T follicular helper cell (primary cell): Measurements from ENCODE around the gene DRD5.
"Not testable (repeated sequence)": the region's sequence is repeated elsewhere in the genome, so short reads cannot be mapped to it uniquely, and the experiment has no call there.

ENCODE experiments used
- DNase-seq: peaks from one replicate; pipeline ENCODE4 v3.0.0-alpha.2; 2020; ENCODE audit warnings: low read depth
- total RNA-seq, 2 experiments: gene quantifications; one replicate each; lab custom pipeline; 2026; lab: John Stamatoyannopoulos, UW

The DRD5 gene
- total RNA-seq, result 0 reads per million in 2 experiments

DNA sequence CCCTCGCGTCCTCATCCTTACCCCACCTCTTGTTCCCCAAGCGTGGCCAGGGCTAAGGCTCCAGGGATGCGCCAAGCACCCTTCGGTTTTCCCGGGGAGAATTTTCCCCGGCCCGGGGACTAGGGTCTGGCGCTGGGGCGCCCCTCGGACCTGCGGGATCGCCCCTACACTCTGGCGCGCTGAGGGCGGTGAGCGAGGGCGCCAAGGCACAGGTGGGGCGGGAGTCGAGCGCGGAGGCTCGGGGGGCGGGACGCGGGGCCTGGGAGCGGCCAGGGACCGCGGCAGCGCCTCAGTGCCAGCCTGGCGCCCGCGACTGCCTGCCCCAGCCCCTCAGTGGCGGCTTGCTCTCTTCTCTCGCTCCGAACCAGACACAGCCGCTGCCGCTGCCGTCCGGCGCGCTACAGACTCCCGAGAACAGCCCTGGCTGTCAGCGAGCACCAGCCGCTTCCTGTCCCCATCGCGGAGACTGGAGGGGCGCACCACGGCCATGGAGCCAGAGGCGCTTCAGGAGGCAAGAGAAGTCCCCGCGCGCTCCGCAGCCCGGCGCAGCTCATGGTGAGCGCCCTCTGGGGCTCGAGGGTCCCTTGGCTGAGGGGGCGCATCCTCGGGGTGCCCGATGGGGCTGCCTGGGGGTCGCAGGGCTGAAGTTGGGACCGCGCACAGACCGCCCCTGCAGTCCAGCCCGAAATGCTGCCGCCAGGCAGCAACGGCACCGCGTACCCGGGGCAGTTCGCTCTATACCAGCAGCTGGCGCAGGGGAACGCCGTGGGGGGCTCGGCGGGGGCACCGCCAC lies at the start of gene DRD5:
TSS of gene DRD5 (plus strand) at position 292 of the 793 bp plus-strand sequence. CDS start at position 688, 396 bp downstream.
- no peak for DNase-seq

DNA sequence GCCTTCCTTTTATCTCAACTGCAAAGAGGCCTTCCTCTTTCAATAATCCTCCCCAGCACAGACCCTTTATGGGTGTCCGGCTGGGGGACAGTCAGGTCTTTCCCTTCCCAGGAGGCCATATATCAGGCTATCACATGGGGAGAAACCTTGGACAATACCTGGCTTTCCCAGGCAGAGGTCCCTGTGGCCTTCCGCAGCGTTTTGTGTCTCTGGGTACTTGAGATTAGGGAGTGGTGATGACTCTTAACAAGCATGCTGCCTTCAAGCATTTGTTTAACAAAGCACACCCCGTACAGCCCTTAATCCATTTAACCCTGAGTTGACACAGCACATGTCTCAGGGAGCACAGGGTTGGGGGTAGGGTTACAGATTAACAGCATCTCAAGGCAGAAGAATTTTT lies 49.2 kb upstream of the DRD5 start:
- DNase-seq, result not testable (repeated sequence)

DNA sequence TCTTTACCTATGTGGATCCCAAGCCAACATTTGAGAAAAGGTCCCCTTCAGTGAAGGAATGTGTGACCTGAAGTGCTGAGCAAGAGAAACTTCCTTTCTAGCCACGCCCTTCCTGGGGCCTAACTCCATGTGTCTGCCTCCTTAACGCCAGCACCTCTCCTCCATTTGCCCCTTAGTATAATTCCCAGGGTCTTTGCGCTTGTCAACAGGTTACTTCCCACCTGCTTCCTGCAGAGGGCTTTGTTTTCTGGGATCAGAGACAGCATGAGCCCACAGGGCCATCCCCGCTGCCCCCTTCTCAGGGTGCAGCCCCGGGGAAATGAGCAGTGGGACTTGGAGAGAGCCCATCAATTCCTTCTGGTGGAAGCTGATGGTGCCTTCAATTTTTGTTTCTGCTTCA lies 45.9 kb upstream of the DRD5 start:
- no peak for DNase-seq

DNA sequence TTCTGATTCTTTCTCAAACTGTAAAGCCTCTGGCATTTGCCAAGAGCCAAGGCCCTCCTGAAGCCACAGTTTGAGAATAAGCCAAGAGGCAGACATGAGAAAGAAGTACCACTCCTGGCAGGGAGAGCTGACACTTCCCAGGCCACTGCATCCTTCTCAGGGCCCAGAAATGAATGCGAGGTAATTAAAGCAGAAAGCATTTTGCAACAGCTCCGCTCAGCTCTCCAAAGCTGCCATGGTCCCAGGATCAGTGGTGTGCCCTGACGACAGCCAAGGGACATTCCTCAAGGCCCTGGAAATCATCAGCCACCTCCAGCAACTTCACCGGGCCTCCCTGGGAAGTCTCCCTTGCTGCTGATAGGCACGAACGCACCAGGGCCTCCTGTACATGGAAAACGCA lies 44.2 kb upstream of the DRD5 start:
- not testable (repeated sequence) for DNase-seq

DNA sequence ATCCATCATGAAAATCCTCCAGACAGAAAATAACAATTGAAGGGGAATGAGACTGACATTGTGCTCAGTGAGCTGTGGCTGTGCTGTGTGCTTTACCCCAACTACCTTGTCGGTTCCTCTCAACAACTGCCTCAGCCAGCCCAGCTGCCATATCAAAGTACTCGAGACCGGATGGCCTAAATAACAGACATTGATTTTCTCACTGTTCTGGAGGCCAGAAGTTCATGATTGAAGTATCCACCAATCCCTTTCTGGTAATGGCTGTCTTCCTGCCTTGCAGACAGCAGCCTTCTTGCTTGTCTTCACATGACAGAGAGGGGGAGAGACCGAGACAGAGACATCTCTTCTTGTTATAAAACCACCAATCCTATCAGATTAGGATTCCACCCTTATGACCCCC lies 37.6 kb upstream of the DRD5 start:
- DNase-seq, result not testable (repeated sequence)

DNA sequence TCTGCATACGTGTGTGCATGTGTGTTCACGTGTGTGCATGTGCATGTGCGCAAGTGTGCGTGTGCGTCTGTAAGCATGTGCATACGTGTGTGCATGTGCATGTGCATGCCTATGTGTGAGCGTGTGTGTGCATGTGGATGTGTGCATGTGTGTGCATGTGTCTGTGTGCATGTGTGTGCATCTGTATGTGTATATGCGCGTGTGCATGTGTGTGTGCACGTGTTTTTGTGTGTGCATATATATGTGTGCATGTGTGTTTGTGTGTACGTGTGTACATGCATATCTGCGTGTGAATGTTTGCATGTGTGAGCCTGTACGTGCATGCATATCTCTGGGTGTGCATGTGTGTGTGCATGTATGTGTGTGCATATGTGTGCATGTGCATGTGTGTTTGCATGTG lies 35.7 kb upstream of the DRD5 start:
- no peak for DNase-seq

DNA sequence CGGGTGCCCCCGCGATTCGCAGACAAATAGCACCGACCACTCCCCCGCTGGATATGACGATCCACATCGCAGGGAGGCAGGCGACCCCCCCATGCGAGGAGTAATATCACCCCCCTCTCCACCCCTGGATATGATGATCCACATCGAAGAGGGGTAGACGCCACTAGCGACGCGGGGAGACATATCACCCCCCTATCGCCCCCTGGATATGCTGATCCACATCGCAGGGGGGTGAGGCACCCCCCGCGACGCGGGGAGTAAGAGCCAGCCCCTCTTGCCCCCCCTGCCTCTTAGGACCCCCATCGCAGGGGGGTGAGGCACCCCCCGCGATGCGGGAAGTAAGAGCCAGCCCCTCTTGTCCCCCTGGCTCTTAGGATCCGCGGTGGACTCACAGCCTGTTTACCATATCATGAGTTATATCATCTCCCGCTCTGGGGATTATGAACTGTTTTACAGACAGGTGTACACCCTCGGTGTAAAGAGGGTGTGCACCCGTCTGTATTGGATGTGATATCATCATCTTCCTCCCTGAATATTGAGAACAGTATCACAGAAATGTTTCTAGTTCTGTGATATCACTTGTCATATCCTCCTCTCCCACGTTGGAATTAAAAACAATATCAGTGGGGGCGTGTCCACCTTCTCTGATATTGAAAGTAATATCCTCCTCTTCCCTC lies 22.7 kb upstream of the DRD5 start:
- no peak for DNase-seq

DNA sequence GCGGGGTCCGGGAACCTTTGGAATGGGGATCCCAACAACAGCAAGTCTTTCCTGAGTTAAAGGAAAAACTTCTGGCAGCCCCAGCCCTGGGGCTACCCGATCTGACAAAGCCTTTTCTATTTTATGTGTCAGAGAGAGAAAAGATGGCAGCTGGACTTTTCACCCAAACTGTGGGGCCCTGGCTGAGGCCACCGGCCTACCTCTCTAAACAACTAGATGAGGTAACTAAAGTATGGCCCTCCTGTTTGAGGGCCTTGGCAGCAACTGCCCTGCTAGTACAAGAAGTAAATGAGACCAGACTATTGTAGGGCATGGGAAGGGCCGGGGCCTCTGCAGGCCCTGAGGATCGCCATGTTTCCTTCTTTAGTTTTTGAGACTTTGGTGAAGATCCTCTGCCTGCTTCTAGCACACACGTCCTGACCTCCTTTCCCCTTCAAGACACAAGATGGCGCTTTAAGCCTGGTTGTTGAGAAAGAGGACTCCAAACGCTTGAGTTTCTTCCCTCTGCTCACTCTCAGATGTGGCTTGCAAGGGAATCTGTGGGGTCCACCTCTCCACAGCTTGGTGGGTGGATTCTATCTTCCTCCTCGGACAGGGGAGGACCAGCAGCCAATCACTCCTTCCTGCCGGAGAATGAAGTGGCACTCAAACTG lies 18.5 kb upstream of the DRD5 start:
- no peak for DNase-seq

DNA sequence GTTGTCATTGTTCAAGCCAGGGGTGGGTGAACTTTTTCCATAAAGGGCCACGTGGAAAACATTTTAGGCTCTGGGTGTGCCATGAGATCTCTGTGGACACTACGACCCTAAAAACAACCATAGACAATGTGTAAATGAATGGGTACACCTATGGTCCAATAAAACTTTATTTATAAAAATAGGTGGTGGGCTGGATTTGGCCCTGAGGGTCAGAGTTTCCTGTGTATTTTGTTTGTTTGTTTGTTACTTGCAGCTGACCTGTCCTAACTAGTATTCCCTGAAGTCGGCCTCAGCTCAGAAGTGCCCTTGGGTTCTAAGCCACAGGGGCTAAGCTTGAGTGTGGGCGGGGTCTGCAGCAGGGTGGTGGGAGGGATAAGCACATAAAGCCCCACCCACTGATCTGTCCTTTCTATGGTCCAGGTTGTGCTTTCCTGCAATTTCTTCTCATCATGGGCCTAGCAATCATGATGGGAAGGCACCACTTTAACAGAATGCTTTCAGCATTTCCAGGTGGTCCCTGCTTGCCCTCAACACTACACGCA lies 17.2 kb upstream of the DRD5 start:
- no peak for DNase-seq

DNA sequence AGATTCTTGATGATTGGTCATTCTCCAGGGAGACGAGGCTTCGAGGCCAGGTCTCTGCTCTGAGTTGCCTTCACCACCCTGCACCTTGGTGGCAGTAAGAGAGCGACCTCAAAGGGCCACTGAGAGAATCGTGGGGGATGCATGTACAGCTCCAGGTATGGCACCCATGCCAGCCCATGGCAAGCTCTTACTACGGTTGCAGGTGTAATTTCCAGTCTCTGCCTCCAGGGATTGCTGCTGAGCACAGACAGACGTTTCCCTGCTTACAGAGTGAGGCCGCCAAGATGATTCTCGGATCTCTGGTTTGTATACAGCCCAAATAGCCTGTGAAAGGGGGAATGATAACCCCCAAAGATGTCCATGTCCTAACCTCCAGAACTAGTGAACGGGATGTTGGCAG lies 16.3 kb upstream of the DRD5 start:
- DNase-seq, result no peak

DNA sequence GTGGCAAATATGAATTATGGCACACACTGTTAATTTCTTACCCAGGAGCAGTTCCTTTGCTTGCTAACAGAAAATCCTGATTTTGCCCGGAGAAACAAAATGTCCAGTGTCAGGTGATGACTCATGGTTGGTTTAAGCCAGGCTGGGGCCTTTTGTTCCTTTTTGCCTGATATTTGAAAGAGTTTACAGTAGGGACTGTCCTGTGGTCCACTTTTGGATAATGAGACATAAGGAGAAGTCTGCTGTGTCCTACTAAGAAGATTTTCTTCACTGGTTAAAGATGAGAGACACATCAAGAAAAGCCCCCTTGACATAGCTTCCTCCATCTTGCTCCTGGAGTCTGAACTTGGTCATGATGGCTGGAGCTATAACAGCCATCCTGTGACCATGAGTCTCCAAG lies 12.1 kb upstream of the DRD5 start:
- DNase-seq, result no peak

DNA sequence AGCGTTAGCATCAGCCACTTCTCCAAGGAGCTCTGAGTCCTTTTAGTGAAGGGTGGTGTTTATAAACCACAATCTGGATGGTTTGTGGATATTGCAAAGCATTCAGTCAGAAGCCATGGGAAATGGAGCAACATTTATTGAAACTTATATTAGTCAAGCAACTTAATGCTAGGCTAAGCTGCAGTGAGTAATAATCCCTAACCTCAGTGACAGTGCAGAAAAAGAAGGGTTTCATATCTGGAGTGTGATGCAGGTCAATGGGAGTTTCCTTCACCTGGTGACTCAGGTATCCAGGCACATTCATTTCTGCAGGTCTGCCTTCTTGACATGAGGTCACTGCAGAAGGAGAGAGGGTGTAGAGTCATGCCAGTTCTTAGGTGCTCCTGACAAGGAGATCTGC lies 10.4 kb upstream of the DRD5 start:
- DNase-seq, result no peak

DNA sequence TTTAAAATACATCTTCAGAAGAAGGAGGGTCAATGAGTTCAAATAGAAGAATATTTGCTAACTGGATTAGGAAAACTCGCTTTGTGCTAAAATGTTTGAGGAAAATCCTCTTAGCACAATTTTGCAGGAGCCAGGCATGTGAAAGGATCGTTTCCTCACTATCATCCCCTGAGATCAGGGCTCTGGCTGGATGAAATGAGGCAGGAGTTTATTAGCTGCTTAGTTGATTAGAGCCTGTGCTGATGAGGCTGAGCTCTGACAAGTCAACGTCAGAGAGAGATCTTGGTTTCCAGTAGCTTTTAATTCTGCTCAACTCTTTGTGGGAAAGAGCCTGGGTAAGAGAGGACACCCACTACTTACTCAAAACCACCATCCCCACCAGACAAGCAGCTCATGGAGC lies 8.0 kb upstream of the DRD5 start:
- no peak for DNase-seq

DNA sequence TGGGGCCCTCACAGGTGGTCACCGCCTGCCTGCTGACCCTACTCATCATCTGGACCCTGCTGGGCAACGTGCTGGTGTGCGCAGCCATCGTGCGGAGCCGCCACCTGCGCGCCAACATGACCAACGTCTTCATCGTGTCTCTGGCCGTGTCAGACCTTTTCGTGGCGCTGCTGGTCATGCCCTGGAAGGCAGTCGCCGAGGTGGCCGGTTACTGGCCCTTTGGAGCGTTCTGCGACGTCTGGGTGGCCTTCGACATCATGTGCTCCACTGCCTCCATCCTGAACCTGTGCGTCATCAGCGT lies 652 bp downstream of the DRD5 start:
- no peak for DNase-seq

DNA sequence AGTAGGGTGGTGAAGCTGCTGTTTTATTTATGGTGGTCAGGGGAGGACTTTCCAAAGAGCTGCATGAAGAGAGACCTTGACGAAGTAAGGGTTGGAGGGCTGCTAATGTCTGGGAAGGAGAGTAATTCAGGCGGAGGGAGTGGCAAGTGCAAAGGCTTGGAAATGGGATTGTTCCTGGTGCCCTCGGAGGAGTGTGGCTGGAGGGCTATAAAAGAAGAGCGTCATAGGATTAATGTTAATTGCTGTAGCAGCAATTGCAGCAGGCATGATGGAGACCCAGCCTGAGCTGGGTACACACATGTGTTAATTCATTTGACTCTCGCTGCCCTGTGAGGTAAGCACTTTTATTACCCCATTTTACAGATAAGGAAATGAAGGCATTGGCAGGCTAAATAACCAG lies 4.5 kb downstream of the DRD5 start:
- not testable (repeated sequence) for DNase-seq

DNA sequence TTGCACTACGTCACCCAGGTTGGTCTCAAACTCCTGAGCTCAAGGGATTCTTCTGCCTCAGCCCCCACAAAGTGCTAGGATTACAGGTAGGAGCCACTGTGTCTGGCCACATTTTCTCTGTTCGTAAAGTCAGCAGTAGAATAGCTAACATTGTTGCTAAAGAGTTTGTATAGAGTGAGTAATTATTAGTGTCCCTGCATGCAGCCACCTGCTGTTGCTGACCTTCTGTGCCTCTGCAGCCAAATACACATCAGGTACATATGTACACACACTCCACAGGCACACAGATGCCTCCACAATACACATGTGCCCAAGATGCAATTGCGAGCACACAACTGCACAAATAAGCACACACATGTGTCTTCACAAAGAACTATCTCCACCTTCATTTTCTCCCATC lies 10.9 kb downstream of the DRD5 start:
- no peak for DNase-seq

DNA sequence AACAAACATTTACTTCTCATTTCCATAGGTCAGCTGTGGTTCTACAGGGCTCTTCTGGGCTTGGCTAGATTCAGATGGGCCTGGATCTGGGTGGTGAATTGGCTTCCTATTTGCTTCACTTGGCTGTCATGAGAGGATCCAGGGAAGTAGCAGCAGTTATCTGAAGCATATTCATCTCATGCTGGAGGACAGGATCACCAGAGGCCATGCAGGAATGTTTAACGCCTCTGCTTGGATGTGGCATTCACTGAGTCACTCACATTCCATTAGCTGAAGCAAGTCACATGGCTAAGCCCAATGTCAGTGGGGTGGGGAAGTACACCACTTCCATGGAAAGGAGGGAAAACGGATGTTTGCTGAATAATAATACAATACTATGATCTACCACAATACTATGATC lies 15.2 kb downstream of the DRD5 start:
- DNase-seq, result not testable (repeated sequence)

DNA sequence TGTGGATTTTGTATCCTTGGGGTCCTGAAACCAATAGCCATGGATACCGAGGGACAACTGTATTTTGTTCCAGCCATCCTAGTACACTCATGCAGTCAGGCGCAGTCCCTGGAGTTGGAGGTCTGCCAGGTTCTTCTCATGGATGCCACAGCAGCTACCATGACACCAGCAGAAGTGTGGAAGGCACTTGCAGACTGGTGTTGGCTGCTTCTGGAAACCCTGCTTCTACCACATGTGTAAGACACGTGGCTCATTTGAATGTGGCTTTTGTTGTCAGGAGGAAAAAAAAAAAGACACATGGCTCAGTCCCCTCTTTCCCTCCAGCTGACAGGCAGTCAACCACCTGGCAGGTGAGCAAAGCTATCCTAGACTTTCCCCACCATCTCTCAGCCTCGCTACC lies 19.4 kb downstream of the DRD5 start:
- DNase-seq, result no peak

DNA sequence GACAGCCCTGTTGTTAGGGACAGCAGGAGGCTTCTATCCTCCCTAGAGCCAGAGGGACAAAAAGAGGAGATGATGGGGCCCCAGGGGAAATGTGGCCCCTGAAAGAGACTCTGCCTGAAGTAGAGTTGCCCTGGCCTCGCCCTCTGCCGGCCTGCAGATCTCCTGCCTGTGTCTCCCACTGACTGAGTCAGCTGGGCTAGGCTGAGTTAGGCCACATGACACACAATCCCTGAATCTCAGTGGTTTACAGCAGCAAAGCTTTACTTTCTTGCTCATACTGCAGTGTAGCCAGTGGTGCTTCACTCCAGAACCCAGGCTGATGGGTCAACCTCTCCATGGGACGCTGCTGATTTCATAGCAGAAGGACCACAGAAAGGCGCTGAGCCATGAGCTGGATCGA lies 23.5 kb downstream of the DRD5 start:
- no peak for DNase-seq

DNA sequence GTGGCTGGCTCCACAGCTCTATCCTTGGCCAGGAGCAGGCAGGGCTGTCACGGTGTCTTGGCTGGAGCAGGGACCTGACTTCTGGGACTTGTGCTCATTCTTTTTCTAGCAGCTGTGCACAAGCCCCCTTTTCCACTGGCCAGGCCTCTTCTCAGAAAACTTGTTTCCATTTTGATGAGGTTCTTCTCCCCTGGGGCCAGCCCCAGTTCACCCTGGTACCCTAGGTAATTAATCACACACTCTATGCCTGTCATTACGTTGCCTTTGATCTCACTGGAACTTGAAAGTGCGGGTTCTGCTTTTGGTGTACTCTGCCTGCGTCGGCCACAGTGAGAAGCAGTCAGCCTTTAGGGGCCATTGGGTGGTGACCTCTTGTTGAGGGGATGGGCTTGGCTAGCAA lies 26.6 kb downstream of the DRD5 start:
- no peak for DNase-seq

DNA sequence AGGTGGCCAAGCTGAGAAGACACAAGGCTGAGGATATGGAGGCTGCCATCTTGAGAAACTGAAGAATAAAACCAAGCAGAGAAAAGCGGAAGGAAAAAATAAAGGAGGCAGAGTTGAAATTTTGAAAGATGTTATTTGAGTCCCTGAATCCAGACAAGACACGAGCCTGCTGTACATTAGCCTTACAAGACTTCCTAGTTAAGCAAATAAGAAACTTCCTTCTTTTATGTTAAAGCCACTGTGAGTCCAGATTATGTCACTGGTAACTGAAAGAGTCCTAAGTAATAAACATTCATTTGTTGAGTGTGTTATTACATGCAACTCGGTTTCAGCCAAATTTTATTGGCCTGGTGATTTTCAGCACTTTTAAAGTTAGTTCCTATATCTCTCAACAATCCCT lies 30.4 kb downstream of the DRD5 start:
- DNase-seq, result no peak

DNA sequence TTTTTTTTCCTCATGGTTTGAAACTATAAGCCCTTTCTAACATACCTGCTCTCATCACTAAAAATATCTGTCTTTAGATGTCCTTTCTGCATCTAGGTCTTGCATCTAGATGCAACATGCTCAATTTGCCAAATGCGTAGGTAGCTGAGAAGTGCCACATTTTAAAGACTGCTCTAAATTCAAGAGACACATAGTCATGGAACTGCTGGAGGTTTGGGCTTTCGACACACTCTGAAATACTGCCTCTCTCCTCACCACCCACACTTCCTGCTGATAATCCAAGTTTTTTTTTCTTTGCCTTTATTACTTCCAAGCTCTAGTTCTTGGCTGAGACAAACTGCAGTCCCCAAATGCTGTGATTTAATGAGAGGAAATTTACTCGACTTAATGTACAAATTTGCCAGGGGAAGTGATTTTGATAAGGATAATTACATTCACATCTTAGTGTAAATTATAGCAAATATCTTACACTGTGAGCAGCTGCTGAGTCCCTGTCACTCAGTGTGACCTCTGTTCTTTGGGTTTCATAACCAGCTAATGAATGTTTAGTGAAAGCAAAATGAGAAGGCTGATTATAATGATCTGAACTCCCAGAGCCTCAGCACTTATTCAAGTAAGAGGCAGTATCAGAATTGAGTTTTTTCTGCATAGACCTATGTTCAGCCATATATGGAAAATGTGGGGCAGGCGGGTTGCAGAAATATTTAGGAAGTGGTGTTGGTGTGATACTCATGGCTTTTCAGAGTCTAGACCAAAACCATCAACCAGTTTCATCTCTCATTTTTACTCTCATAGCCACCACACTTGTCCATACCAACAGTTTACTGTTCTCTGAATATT lies 31.3 kb downstream of the DRD5 start:
- DNase-seq, result no peak
